Esophagus squamous epithelium (tissue), 5 donors: ENCODE measurements around the gene CMTM1. TPM values are rescaled to one million over a fixed set of nuclear protein-coding genes. Genes with fewer than 3 reads are reported as not detected.

ENCODE experiments used
- DNase-seq: peaks from one replicate; lab custom pipeline; 2025; lab: John Stamatoyannopoulos, UW
- H3K27ac ChIP-seq, 4 donors: fragments of 200-600 bp; sonication (generic); one replicate each; pipeline ENCODE4 v1.5.1; 2016 to 2019; ENCODE audit warnings: mild to moderate bottlenecking in 1 of 4
- H3K27me3 ChIP-seq, 4 donors: fragments of 200-600 bp; sonication (generic); 1 replicate in 3 of 4; 2 replicates in 1 of 4; pipeline versions ENCODE4 v1.5.1 to v1.6.0; 2017 to 2021; ENCODE audit warnings: antibody characterized with exemption in 1 of 4
- H3K36me3 ChIP-seq, 3 donors: fragments of 200-600 bp; sonication (generic); one replicate each; pipeline ENCODE4 v1.5.1; 2016 to 2019
- H3K4me1 ChIP-seq, 3 donors: fragments of 200-600 bp; sonication (generic); one replicate each; pipeline ENCODE4 v1.5.1; 2017 to 2019
- H3K4me3 ChIP-seq, 4 donors: fragments of 200-600 bp; sonication (generic); 1 replicate in 3 of 4; 2 replicates in 1 of 4; pipeline ENCODE4 v1.5.1; 2016 to 2019; ENCODE audit warnings: mild to moderate bottlenecking in 2 of 4, moderate library complexity in 1 of 4
- H3K9me3 ChIP-seq, 3 donors: fragments of 200-600 bp; sonication (generic); one replicate each; pipeline ENCODE4 v1.5.1; 2016 to 2019
- CTCF ChIP-seq, 6 experiments: fragments of 450-650 bp in 4 of 6; fragments of 200-600 bp in 2 of 6; sonication (generic) in 2 of 6; IDR thresholded peaks; one replicate each; pipeline ENCODE4 v1.5.1; 2016 to 2019; ENCODE audit warnings: antibody characterized with exemption in 6 of 6, mild to moderate bottlenecking in 4 of 6, moderate library complexity in 4 of 6
- POLR2A ChIP-seq, 4 donors: fragments of 450-650 bp; IDR thresholded peaks; one replicate each; pipeline ENCODE4 v1.6.1; 2017; ENCODE audit warnings: antibody characterized with exemption in 4 of 4, mild to moderate bottlenecking in 4 of 4, moderate library complexity in 3 of 4
- WGBS, 2 donors: methylation state at CpG; one replicate each; pipeline ENCODE4 v1.1.5; 2018; 5-methylcytosine and 5-hydroxymethylcytosine counted together
- intact Hi-C: fragments of 100-400 bp; cut with DNase I; formaldehyde crosslinking; loops from one replicate; pipeline ENCODE4 v1.15.0; 2022
- total RNA-seq, 4 donors: library from RNA; depleted of rRNA; stranded (reverse); fragments of >200 nt; gene quantifications; one replicate each; pipeline ENCODE4 v1.1.0, GENCODE V29; 2016
- donor health status: DM: yes; HTN: yes; CAD: no.

The CMTM1 gene
- total RNA-seq: 1 to 10 TPM in 2 of 4 donors, not detected in 2; 1.3 to 1.5 TPM

GRCh38 chr16:66566051-66566901 is at the start of gene CMTM1:
TSS of gene CMTM1 (plus strand) at chr16:66566439. CDS start at chr16:66566514, 75 bp downstream.
- H3K4me3 ChIP-seq: no peak within 1 kb of the TSS
- H3K27ac ChIP-seq: no peak within 1 kb of the TSS
- H3K36me3 ChIP-seq: peaks cover 0 to 53% (median 5%) of the 10 kb centered on the region in 3 donors
- WGBS, 2 donors: 91 to 93% methylated on average over 19 to 49 of the region's 54 CpGs
- peaks cover 0 to 16% (median 0%) of the 10 kb centered on the region in 3 donors for H3K4me1 ChIP-seq
- no peaks in the 10 kb centered on the region for H3K27me3 ChIP-seq
- no peaks in the 10 kb centered on the region for H3K9me3 ChIP-seq
- no peak for DNase-seq
- TF ChIP-seq CTCF (IDR thresholded peaks at IDR 0.05) (no peak), POLR2A (IDR thresholded peaks at IDR 0.05) (no peak)
- intact Hi-C loops: no loop called here

GRCh38 chr16:66516509-66516807 is 49.8 kb upstream of the CMTM1 start:
- intact Hi-C loops: no loop called here
- H3K4me3 ChIP-seq: peak overlapping the region in 1 of 4 donors; percentile 53
- no peak for DNase-seq
- no peak for TF ChIP-seq POLR2A (IDR thresholded peaks at IDR 0.05)
- TF ChIP-seq CTCF (IDR thresholded peaks at IDR 0.05): no peak
- H3K27me3 ChIP-seq: no peaks in the 10 kb centered on the region
- H3K4me1 ChIP-seq: peaks cover 75 to 100% (median 80%) of the 10 kb centered on the region in 3 donors
- peaks cover 0 to 20% (median 0%) of the 10 kb centered on the region in 3 donors for H3K36me3 ChIP-seq
- WGBS, 2 donors: 9 to 14% methylated on average over 5 to 8 of the region's 8 CpGs
- H3K9me3 ChIP-seq: no peaks in the 10 kb centered on the region
- H3K27ac ChIP-seq: peak overlapping the region; percentile 86 to 95 (median 93)

DNA sequence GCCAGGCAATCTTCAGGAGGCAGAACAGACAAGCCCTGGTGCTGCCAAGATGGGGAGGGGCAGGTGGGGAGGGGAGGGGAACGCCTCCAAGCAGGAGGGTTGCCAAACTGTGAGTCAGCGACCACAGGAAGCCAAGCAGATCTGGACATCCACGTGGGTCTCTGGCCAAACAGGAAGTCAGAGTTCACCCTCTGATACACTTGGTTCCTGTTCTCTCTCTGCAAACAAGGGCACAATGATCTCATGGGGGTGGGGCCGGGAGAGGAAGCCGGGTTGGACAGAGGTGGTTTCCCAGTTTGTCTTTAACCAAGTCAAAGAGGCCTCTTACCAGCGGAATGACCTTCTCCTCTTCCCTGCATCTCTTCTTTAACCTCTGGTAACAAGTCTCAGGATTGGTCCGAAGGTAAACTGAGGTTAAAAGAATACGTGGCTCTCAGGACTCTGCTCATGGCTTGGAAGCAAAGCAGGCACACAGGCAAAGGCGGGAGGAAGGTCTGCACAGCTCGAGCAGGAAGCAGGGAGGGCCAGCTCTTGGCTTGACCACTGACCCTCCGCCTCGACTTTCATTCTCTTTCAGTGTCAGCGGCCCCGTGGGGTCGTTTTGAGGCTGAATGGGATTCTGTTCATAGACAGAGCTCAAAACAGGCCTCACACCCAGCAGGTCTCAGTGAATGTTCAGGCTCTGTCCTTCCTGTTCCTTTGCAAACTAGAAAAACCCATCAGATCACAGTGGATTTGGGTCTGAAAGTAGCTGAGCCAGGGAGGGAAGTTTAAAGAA is 49.2 kb upstream of the CMTM1 start:
- H3K36me3 ChIP-seq: peaks cover 0 to 20% (median 0%) of the 10 kb centered on the region in 3 donors
- no peaks in the 10 kb centered on the region for H3K27me3 ChIP-seq
- no peak for TF ChIP-seq CTCF (IDR thresholded peaks at IDR 0.05)
- TF ChIP-seq POLR2A (IDR thresholded peaks at IDR 0.05): peak in 3 of 4 donors; percentile 7 to 59 (median 10)
- 13 to 14% methylated on average over 10 to 12 of the region's 15 CpGs for WGBS, 2 donors
- H3K4me1 ChIP-seq: peaks cover 75 to 100% (median 80%) of the 10 kb centered on the region in 3 donors
- H3K4me3 ChIP-seq: peak overlapping the region in 3 of 4 donors; percentile 18 to 53 (median 22)
- H3K9me3 ChIP-seq: no peaks in the 10 kb centered on the region
- intact Hi-C loops: no loop called here
- H3K27ac ChIP-seq: peak overlapping the region; percentile 86 to 95 (median 93)
- peak; percentile 87 for DNase-seq

DNA sequence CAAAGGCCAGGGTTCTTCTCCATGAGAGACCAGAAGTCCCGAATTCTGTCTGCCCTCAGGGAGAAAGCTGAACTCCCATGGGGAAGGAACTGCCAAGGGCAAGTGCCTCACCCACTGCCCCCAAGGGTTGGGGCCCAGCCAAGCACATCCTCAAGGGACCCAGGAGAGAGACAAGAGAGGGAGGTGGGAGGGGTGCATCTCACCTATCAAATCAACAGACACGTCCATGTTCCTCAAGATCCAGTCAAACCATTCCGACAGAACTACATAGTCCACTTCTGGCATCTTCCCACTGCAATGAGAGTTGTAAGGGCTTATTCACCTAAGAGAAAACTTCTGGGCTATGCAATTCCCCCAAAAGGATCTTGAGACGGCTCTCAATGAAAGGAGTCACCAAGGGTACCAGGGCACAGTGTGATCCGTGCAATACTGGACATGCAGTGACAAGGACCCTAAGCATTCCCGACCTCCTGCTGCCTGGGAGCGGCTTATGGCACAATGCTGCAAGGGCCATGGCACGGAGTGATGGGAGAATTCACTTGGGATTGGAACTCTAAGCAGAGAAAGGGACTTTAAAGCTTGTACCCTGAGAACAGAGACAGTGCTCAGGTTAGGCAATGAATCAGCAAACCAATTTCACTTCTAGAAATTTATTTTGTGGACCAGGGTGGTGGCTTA is 48.5 kb upstream of the CMTM1 start:
- 73 to 74% methylated on average over 8 of the region's 8 CpGs for WGBS, 2 donors
- H3K27ac ChIP-seq: peak overlapping the region; percentile 86 to 95 (median 93)
- peaks cover 72 to 100% (median 79%) of the 10 kb centered on the region in 3 donors for H3K4me1 ChIP-seq
- DNase-seq: no peak
- peaks cover 0 to 20% (median 0%) of the 10 kb centered on the region in 3 donors for H3K36me3 ChIP-seq
- intact Hi-C loops: no loop called here
- no peaks in the 10 kb centered on the region for H3K9me3 ChIP-seq
- no peaks in the 10 kb centered on the region for H3K27me3 ChIP-seq
- TF ChIP-seq CTCF (IDR thresholded peaks at IDR 0.05): no peak
- TF ChIP-seq POLR2A (IDR thresholded peaks at IDR 0.05): no peak
- peak overlapping the region in 1 of 4 donors; percentile 53 for H3K4me3 ChIP-seq
